Activated CD4-positive, alpha-beta T cell treated with anti-CD3 and anti-CD28 coated beads for 36 hours (primary cell): ENCODE results near the gene TIAM2. TPM values are rescaled to one million over a fixed set of nuclear protein-coding genes. Genes with fewer than 3 reads are reported as not detected.
"Not testable (repeated sequence)": the region's sequence is repeated elsewhere in the genome, so short reads cannot be mapped to it uniquely, and the experiment has no call there.

Experiments
- ATAC-seq: fragments of 200-7000 bp; cut with Tn5 transposase; one replicate; pipeline ENCODE4 v1.10.0; 2021; ENCODE audit warnings: mild to moderate bottlenecking, moderate library complexity
- CTCF ChIA-PET: fragments of 350-600 bp; sonication (Branson Sonifier 250); formaldehyde crosslinking; loops from one replicate; lab custom pipeline; 2021; ENCODE audit warnings: antibody characterized with exemption; lab: Charles Lee
- POLR2A ChIA-PET: fragments of 350-600 bp; sonication (Branson Sonifier 250); formaldehyde crosslinking; loops from one replicate; lab custom pipeline; 2021; ENCODE audit warnings: antibody characterized with exemption, inconsistent platforms; lab: Charles Lee
- DNase-seq: peaks from one replicate; pipeline ENCODE4 v3.0.0-alpha.2; 2020
- H3K27ac Mint-ChIP-seq: one replicate; pipeline ENCODE4 v1.8.0; 2021; ENCODE audit warnings: mixed read lengths
- H3K27me3 Mint-ChIP-seq: one replicate; pipeline ENCODE4 v1.8.0; 2021; ENCODE audit warnings: mixed read lengths
- H3K36me3 Mint-ChIP-seq: one replicate; pipeline ENCODE4 v1.8.0; 2021; ENCODE audit warnings: low read depth, mixed read lengths
- H3K4me1 Mint-ChIP-seq: one replicate; pipeline ENCODE4 v1.8.0; 2021; ENCODE audit warnings: mixed read lengths
- H3K4me3 Mint-ChIP-seq: one replicate; pipeline ENCODE4 v1.8.0; 2021; ENCODE audit warnings: mild to moderate bottlenecking, moderate library complexity, mixed read lengths
- H3K9me3 Mint-ChIP-seq: one replicate; pipeline ENCODE4 v1.8.0; 2021; ENCODE audit warnings: low read depth, mixed read lengths
- intact Hi-C, 2 experiments: fragments of 100-400 bp; cut with DNase I in 1 of 2; cut with micrococcal nuclease in 1 of 2; formaldehyde crosslinking; loops; one replicate each; pipeline versions ENCODE4 v1.14.2 to v1.15.1; 2022 to 2024; cut with DNase I, micrococcal nuclease
- total RNA-seq, 2 experiments: library from RNA; stranded (reverse); gene quantifications; one replicate each; pipeline ENCODE4 v1.2.3, GENCODE V29; 2021

Gene TIAM2
- total RNA-seq, 2 experiments from 2014 or later = 10.4 to 12.0 TPM

GRCh38 chr6:155174576-155175211 lies 179.6 kb downstream of the TIAM2 start:
- Mint-ChIP-seq H3K4me3 (no peak overlapping the region), H3K4me1 (peaks cover 50% of the 10 kb centered on the region), H3K36me3 (peaks cover 3% of the 10 kb centered on the region), H3K27ac (peak overlapping the region; percentile 73), H3K9me3 (no peaks in the 10 kb centered on the region), H3K27me3 (no peaks in the 10 kb centered on the region)
- DNase-seq = peak; percentile 77
- intact Hi-C loops = loop anchor here (1.0 to 5.0 kb wide), 9 partner anchors 93 to 993 kb away; partner anchors contain the start of genes SCAF8 (in 1 of the 2) and TIAM2 (in 1 of the 2)
- peak; percentile 58 for ATAC-seq
- ChIA-PET CTCF (interaction anchor here (0.8 to 2.3 kb wide), 10 partner anchors 15 to 499 kb away, joined by 3 to 37 read pairs (median 6); no protein-coding TSS in a partner anchor), POLR2A (interaction anchor here (0.7 kb wide), 1 partner anchor 245 kb away, joined by 3 read pairs; no protein-coding TSS in a partner anchor)

- Mint-ChIP-seq H3K4me3 (no peak overlapping the region), H3K4me1 (peaks cover 34% of the 10 kb centered on the region), H3K27me3 (no peaks in the 10 kb centered on the region), H3K9me3 (no peaks in the 10 kb centered on the region), H3K36me3 (peaks cover 3% of the 10 kb centered on the region), H3K27ac (no peak overlapping the region)
- ChIA-PET CTCF (interaction anchor here (0.6 to 3.1 kb wide), 37 partner anchors 8 to 404 kb away, joined by 3 to 42 read pairs (median 4); no protein-coding TSS in a partner anchor), POLR2A (interaction anchor here (0.6 kb wide), 1 partner anchor 1871 kb away, joined by 3 read pairs; no protein-coding TSS in a partner anchor)
- peak; percentile 65 for DNase-seq
- intact Hi-C loops = loop anchor here (1.0 to 5.0 kb wide), 6 partner anchors 71 to 355 kb away; partner anchors contain the start of gene TFB1M (in 2 of the 2)
- peak; percentile 35 for ATAC-seq
Observed at GRCh38 chr6:155177363-155177961, 182.3 kb downstream of the TIAM2 start.

- H3K9me3 Mint-ChIP-seq = no peaks in the 10 kb centered on the region
- H3K27ac Mint-ChIP-seq = no peak overlapping the region
- peaks cover 3% of the 10 kb centered on the region for H3K36me3 Mint-ChIP-seq
- no peaks in the 10 kb centered on the region for H3K27me3 Mint-ChIP-seq
- DNase-seq = no peak
- intact Hi-C loops = loop anchor here in 1 of 2 experiments (10.0 kb wide), 1 partner anchor 343 kb away; no protein-coding TSS in a partner anchor
- ChIA-PET CTCF (interaction anchor here (0.9 kb wide), 1 partner anchor 67 kb away, joined by 3 read pairs; no protein-coding TSS in a partner anchor), POLR2A (no interaction called here)
- peaks cover 23% of the 10 kb centered on the region for H3K4me1 Mint-ChIP-seq
- ATAC-seq = no peak
- H3K4me3 Mint-ChIP-seq = no peak overlapping the region
Observed at GRCh38 chr6:155181498-155181897, 186.4 kb downstream of the TIAM2 start.

- H3K27me3 Mint-ChIP-seq = no peaks in the 10 kb centered on the region
- no peak for ATAC-seq
- no peaks in the 10 kb centered on the region for H3K9me3 Mint-ChIP-seq
- peaks cover 3% of the 10 kb centered on the region for H3K36me3 Mint-ChIP-seq
- no peak overlapping the region for H3K27ac Mint-ChIP-seq
- intact Hi-C loops = loop anchor here in 1 of 2 experiments (10.0 kb wide), 1 partner anchor 343 kb away; no protein-coding TSS in a partner anchor
- DNase-seq = no peak
- peaks cover 28% of the 10 kb centered on the region for H3K4me1 Mint-ChIP-seq
- H3K4me3 Mint-ChIP-seq = no peak overlapping the region
- CTCF ChIA-PET = interaction anchor here (0.6 to 0.9 kb wide), 2 partner anchors 66 to 1049 kb away, joined by 3 read pairs; no protein-coding TSS in a partner anchor
- POLR2A ChIA-PET = no interaction called here
Observed at GRCh38 chr6:155182103-155182502, 187.0 kb downstream of the TIAM2 start.

- Mint-ChIP-seq H3K36me3 (peaks cover 3% of the 10 kb centered on the region), H3K9me3 (no peaks in the 10 kb centered on the region), H3K27me3 (no peaks in the 10 kb centered on the region), H3K4me1 (peaks cover 36% of the 10 kb centered on the region), H3K27ac (no peak overlapping the region), H3K4me3 (no peak overlapping the region)
- ChIA-PET CTCF (interaction anchor here (0.7 kb wide), 1 partner anchor 254 kb away, joined by 3 read pairs; no protein-coding TSS in a partner anchor), POLR2A (interaction anchor here (0.6 kb wide), 1 partner anchor 1014 kb away, joined by 3 read pairs; no protein-coding TSS in a partner anchor)
- no peak for ATAC-seq
- DNase-seq = no peak
- intact Hi-C loops = loop anchor here in 1 of 2 experiments (10.0 kb wide), 1 partner anchor 342 kb away; no protein-coding TSS in a partner anchor
Observed at GRCh38 chr6:155183095-155183494, 188.0 kb downstream of the TIAM2 start.

- ChIA-PET CTCF (interaction anchor here (0.5 to 1.8 kb wide), 9 partner anchors 8 to 1126 kb away, joined by 3 to 8 read pairs (median 4); no protein-coding TSS in a partner anchor), POLR2A (interaction anchor here (0.6 kb wide), 1 partner anchor 12 kb away, joined by 3 read pairs; no protein-coding TSS in a partner anchor)
- not testable (repeated sequence) for H3K4me3 Mint-ChIP-seq, H3K27ac Mint-ChIP-seq, ATAC-seq, H3K27me3 Mint-ChIP-seq, H3K36me3 Mint-ChIP-seq, H3K9me3 Mint-ChIP-seq, DNase-seq
- intact Hi-C loops = loop anchor here (5.0 to 10.0 kb wide), 2 partner anchors 337 to 340 kb away; no protein-coding TSS in a partner anchor
- H3K4me1 Mint-ChIP-seq = peaks cover 56% of the 10 kb centered on the region
Observed at GRCh38 chr6:155185041-155185440, 189.9 kb downstream of the TIAM2 start.

- CTCF ChIA-PET = interaction anchor here (0.5 to 1.8 kb wide), 9 partner anchors 8 to 258 kb away, joined by 3 to 8 read pairs (median 4); no protein-coding TSS in a partner anchor
- Mint-ChIP-seq H3K27me3 (no peaks in the 10 kb centered on the region), H3K9me3 (no peaks in the 10 kb centered on the region), H3K4me1 (peaks cover 57% of the 10 kb centered on the region), H3K4me3 (peak overlapping the region; percentile 56), H3K36me3 (peaks cover 5% of the 10 kb centered on the region), H3K27ac (peak overlapping the region; percentile 98)
- DNase-seq = peak; percentile 48
- intact Hi-C loops = loop anchor here (5.0 to 10.0 kb wide), 2 partner anchors 337 to 339 kb away; no protein-coding TSS in a partner anchor
- POLR2A ChIA-PET = interaction anchor here (0.6 to 1.2 kb wide), 3 partner anchors 13 to 99 kb away, joined by 3 to 4 read pairs (median 3); no protein-coding TSS in a partner anchor
- ATAC-seq = peak; percentile 20
Observed at GRCh38 chr6:155185544-155185943, 190.4 kb downstream of the TIAM2 start.

GRCh38 chr6:155186052-155186658 lies 191.0 kb downstream of the TIAM2 start:
- Mint-ChIP-seq H3K4me1 (peaks cover 60% of the 10 kb centered on the region), H3K27me3 (no peaks in the 10 kb centered on the region), H3K4me3 (peak overlapping the region; percentile 56), H3K27ac (peak overlapping the region; percentile 98), H3K9me3 (no peaks in the 10 kb centered on the region), H3K36me3 (peaks cover 5% of the 10 kb centered on the region)
- DNase-seq = peak; percentile 84
- CTCF ChIA-PET = interaction anchor here (0.6 to 2.0 kb wide), 7 partner anchors 8 to 259 kb away, joined by 3 to 10 read pairs (median 5); no protein-coding TSS in a partner anchor
- POLR2A ChIA-PET = interaction anchor here (0.7 to 1.2 kb wide), 2 partner anchors 33 to 99 kb away, joined by 3 to 4 read pairs; no protein-coding TSS in a partner anchor
- peak; percentile 97 for ATAC-seq
- intact Hi-C loops = loop anchor here (1.0 to 10.0 kb wide), 7 partner anchors 15 to 339 kb away; partner anchors contain the start of gene TFB1M (in 1 of the 2)

- intact Hi-C loops = loop anchor here (5.0 to 10.0 kb wide), 2 partner anchors 335 to 338 kb away; no protein-coding TSS in a partner anchor
- ChIA-PET POLR2A (no interaction called here), CTCF (interaction anchor here (1.0 to 2.0 kb wide), 2 partner anchors 9 to 259 kb away, joined by 3 to 10 read pairs; no protein-coding TSS in a partner anchor)
- Mint-ChIP-seq H3K27me3 (no peaks in the 10 kb centered on the region), H3K4me1 (peaks cover 52% of the 10 kb centered on the region), H3K27ac (no peak overlapping the region), H3K36me3 (peaks cover 5% of the 10 kb centered on the region), H3K4me3 (no peak overlapping the region), H3K9me3 (no peaks in the 10 kb centered on the region)
- peak; percentile 36 for DNase-seq
- ATAC-seq = peak; percentile 18
Observed at GRCh38 chr6:155187106-155187505, 192.0 kb downstream of the TIAM2 start.
